Esophagus squamous epithelium (tissue), 4 donors: ENCODE data around the gene RBM10.

Source experiments
- POLR2A ChIP-seq, 4 donors: fragments of 450-650 bp; IDR thresholded peaks; one replicate each; pipeline ENCODE4 v1.6.1; 2017; ENCODE audit warnings: antibody characterized with exemption in 4 of 4, mild to moderate bottlenecking in 4 of 4, moderate library complexity in 3 of 4
- TF ChIP-seq, protein P1 (sequence below), 6 experiments: fragments of 450-650 bp in 4 of 6; fragments of 200-600 bp in 2 of 6; sonication (generic) in 2 of 6; IDR thresholded peaks; one replicate each; pipeline ENCODE4 v1.5.1; 2016 to 2019; ENCODE audit warnings: antibody characterized with exemption in 6 of 6, mild to moderate bottlenecking in 4 of 6, moderate library complexity in 4 of 6

DNA sequence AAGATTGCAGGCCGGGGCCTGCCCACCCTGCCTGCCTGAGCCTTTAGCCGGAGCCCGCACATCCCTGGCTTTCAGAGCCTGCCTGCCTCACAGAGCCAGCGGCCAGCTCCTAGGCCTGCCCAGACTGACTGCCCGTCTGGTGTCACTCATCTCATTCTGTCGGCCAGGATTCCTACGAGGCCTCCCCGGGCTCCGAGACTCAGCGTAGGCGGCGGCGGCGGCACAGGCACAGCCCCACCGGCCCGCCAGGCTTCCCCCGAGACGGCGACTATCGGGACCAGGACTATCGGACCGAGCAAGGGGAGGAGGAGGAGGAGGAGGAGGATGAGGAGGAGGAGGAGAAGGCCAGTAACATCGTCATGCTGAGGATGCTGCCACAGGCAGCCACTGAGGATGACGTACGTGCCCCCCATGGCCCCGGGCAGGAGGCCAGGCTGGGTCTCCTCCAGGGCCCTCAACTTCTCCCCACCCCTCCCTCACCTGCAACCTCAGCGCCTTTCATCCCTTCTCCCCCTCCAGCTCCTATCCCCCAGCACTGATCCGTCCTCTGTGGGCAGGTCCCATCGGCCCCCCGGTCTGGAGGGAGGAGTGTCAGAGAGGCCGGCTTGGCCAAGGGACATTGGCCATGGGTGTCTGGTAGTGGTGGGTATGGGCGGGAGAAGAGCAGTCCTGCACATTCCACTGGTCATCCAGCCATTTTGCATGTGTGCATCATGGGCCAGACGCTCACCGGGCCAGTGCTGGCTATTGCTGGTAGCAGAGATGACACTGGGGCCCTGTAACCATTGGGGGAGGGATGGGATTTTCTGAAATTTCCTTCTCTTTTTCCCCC, 26.1 kb downstream of the RBM10 start:
- TF ChIP-seq, protein P1, sequence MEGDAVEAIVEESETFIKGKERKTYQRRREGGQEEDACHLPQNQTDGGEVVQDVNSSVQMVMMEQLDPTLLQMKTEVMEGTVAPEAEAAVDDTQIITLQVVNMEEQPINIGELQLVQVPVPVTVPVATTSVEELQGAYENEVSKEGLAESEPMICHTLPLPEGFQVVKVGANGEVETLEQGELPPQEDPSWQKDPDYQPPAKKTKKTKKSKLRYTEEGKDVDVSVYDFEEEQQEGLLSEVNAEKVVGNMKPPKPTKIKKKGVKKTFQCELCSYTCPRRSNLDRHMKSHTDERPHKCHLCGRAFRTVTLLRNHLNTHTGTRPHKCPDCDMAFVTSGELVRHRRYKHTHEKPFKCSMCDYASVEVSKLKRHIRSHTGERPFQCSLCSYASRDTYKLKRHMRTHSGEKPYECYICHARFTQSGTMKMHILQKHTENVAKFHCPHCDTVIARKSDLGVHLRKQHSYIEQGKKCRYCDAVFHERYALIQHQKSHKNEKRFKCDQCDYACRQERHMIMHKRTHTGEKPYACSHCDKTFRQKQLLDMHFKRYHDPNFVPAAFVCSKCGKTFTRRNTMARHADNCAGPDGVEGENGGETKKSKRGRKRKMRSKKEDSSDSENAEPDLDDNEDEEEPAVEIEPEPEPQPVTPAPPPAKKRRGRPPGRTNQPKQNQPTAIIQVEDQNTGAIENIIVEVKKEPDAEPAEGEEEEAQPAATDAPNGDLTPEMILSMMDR (IDR thresholded peaks at IDR 0.05), result no peak
- TF ChIP-seq POLR2A (IDR thresholded peaks at IDR 0.05), result no peak
